Fibroblast of peridontal ligament (primary cell): ENCODE results near the gene SLX9.

Experiments used
- DNase-seq: peaks from one replicate; pipeline ENCODE4 v3.0.0-alpha.2; 2010; ENCODE audit errors: extremely low read depth

Gene SLX9

DNA sequence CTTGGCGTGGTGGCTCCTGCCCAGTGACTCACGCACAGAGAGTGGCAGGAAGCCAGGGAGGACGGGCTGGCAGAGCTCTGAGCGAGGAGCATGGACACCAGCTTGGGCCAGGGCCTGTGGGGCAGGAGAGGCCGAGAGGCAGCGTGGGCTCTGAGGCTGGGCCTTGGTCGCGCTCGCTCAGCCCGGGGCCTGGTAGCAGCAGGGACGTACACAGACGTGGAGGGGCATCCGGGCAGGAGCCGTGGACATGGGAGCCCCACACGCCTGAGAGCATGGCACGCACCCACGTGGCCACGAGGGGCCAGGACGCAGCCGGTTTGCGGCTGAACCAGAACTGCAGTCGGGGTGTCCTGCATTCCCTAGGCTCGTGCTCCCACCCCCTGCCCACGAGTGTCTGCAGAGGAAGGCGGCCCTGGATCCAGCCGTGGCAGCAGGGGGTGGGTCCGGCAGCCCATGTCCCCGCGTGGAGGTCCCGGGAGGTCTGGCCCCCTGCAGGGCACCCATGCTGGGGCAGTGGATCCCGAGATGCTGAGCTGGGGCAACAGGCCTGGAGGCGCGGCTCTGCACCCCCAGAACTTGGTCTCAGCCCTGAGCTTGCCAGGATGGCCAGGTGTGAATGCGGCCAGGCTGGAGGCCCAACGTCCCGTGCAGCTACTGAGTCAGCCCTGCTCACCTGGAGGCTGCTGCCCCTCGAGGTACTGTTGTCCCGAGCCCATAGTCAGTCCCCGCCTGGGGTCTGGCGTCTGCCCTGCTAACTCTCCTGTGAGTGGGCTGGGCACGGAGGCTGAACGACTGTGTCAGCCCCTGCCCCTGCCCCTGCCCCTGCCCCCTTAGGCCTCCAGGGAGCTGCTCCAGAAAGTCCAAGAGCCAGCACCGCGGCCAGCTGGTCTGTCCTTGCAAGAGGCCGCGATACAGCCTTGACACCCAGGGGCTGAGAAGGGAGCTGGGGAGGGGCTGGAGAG, 61.6 kb downstream of the SLX9 start:
- DNase-seq, result peak; percentile 56

DNA sequence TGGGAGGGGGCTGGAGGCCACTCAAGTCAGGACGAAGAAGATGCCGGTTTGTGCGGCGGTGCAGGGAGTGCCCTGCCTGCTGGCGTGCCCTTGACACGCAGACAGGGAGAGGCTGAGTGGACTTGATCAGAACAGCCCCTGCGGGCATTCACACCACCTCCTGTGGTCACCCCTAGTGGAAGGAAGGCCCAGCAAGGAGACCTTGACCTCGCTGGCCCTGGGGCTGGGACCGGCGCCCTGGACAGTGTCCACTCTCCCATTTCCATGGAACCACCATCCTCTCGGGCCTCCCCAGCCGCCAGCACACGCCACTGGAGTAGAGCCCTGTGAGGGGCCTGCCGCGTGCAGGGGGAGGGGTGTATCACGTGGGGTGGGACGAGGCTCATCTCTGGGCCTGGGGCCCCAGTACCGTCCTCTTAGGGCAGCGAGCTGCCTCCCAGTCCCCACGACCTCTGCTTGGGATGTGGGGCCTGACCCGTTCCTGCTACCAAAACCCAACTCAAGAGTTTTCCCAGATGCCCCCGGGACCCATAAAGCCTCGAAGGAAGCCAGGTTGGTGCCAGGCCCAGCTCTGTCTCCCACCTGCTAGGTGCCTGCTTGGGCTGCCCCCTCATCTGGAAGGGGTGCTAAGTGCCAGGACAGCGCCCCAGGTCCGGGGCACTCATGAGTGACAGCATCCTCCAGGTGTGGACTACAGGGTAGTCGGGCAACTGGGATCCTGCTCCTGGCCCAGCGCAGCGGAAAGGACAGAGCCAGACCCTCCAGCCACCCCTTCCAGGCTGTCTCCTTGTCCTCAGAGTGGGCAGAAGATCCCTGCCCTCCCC, 62.8 kb downstream of the SLX9 start:
- DNase-seq, result no peak

GRCh38 chr21:45003331-45004058, 63.7 kb downstream of the SLX9 start:
- no peak for DNase-seq

- DNase-seq, result no peak
Observed at GRCh38 chr21:45004059-45004422, 64.2 kb downstream of the SLX9 start.

GRCh38 chr21:45004481-45005247, 64.8 kb downstream of the SLX9 start:
- no peak for DNase-seq

GRCh38 chr21:45006536-45007095, 66.8 kb downstream of the SLX9 start:
- DNase-seq, result no peak

DNA sequence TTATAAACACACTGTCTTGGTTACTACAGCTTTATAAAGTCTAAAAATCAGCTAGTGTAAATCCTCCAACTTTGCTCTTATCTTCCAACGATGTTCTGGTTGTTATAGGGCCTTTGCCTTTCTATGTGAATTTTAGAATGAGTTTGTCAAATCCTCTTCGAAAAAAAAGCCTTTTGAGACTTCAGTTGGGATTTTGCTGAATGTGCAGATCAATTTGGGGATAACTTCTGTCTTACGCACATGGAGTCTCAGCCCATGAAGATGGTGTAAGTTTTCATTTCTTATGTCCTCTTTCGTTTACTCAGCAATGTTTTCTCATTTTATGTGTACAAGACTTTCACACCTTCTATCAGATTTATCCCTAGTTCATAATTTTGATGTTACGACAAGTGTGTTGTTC, 69.8 kb downstream of the SLX9 start:
- DNase-seq, result no peak

DNA sequence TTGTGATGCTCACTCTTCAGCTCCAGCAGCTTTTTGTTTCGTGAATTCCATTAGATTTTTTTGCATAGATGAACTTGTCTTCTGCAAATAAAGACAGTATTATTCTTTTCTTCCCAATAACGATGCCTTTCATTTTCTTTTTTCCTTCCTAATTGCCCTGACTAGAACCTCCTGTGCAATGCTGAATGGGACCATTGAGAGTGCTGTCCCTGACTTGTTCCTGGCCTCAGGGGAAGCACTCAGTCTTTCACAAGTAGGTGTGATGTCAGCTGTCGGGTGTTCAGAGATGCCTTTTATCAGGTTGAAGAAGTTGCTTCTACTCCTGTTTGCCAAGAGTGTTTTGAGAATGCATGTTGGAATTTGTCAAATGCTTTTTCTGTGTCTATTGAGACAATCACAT, 70.3 kb downstream of the SLX9 start:
- no peak for DNase-seq

GRCh38 chr21:45010860-45011259, 71.0 kb downstream of the SLX9 start:
- DNase-seq, result no peak

- no peak for DNase-seq
Observed at GRCh38 chr21:45011426-45011825, 71.6 kb downstream of the SLX9 start.

DNA sequence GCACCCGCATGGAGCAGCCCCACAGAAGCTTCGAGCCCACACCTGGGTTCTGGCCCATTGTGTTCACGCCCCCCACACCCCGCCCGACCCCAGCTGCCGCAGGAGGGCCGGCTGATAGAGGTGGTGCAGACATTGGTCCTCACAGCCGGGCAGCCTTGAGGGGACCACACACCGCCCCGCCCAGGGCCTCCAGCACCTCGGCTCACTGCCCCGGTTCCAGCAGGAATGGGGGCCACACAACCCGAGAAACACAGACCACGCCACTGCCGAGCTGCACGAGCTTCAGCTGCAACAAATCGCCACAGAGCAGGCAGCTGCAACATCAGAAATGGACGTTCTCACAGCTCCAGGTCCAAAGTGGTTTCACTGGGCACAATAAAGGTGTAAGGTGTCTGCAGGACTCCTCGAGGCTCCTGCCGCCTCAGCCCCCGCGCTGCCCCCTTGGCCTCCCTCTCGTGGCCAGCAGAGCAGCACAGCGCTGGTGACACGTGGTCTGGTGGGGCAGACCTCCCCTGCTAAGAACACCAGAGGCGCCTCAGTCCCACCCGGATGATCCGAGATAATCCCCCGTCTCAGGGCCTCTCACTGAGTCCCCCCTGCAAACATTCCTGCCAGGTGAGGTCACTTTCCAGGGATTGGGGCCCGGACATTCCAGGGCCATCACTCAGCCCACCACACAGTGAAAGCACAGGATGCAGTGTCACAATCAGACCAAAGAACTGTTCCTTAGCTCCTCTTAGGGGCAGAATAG, 72.3 kb downstream of the SLX9 start:
- DNase-seq, result peak; percentile 75

- DNase-seq, result no peak
Observed at GRCh38 chr21:45012662-45013259, 72.9 kb downstream of the SLX9 start.

DNA sequence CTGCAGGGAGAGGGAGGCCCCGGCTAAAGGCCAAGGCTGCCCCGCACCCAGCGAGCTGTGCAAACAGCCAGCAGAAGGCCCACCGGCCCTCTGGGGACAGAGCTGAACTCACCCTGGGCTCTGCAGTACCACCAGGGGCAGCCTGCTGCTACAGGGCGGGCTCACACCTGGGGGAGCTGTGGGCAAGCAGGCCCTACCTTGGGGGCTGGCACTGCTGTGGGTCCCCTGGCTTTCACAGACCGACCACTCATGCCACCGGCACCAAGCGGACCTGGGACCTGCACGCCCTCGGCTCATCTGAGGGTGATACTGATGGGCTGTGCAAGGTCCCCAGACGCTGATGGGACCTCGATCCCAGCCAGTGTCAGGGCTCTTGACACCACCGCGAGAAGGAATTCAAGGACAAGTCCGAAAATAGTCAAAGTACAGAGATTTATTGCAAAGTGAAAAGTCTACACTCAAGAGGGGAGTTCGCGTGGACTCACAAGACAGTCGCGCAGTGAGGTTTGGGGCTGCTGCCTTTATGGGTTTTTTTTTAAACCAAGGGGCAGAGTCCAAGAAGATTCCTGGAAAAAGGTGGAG, 73.5 kb downstream of the SLX9 start:
- DNase-seq, result no peak

DNA sequence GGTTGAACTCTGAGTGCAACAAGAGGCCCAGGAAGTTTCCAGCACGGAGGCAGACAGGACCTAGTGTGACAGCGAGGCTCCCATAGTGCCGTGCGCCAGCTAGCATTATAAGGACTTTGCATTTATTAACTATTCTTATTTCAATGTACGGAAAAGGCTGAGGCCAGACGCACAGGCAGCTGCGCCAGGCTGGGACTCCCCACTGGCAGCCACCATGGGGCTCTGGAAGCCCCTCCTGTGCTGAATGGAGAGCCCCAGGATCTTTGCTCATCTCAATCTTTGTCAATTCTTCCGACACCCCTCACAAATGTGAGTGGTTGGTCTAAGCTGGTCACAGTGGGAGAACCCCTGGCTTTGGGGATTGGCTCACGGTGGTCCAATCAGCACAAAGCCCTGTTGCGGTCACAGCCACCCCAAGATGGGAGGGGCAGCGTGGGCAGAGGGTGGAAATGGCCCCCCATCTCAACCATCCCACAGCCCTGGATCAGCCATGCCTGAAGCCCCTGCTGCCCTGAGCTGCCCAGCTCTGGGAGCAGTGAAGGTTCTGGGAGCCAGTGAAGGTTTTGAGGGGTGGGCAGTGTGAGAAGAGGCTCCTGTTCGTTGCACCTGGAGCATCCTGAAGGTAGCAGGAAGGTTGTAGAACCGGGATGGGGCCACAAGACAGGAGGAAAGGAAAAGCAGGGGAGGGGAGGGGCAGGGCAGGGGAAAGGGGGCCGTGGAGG, 75.1 kb downstream of the SLX9 start:
- DNase-seq, result no peak

GRCh38 chr21:45015469-45015860, 75.6 kb downstream of the SLX9 start:
- DNase-seq, result no peak

DNA sequence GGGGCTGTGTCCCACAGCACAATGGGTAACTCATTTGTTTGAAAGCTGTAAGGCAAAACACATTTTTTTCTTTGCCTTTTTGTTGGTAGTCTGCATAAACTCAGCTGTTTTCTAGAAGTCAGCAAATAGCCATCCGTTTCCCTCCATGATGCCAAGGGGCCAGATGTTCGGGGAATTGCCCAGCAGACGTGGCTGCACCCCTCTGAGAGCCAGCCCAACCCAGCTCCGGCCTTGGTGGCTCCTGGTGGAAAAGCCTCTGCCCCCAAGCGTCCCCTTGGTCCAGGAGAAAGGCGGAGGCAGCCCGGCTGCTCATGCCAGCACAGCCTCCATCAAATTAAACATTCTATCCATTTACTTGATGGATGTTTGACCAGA, 76.2 kb downstream of the SLX9 start:
- no peak for DNase-seq

GRCh38 chr21:45016406-45017038, 76.7 kb downstream of the SLX9 start:
- no peak for DNase-seq
